HFF-Myc (cell line): ENCODE data around the gene PMP22.

Source experiments
- DNase-seq: peaks from one replicate; pipeline ENCODE4 v3.0.0-alpha.2; 2011; ENCODE audit warnings: low read depth; ENCODE audit errors: extremely low read depth
- H3K4me3 ChIP-seq: replicated peaks from 2 replicates; pipeline ENCODE4 v1.5.1; 2011; ENCODE audit warnings: low read depth, mild to moderate bottlenecking, control low read depth, low read length
- CTCF ChIP-seq: IDR thresholded peaks from 2 replicates; pipeline ENCODE4 v1.5.1; 2012; ENCODE audit warnings: mild to moderate bottlenecking, low read depth, low read length, control low read depth; ENCODE audit errors: missing control alignments

Gene PMP22

DNA sequence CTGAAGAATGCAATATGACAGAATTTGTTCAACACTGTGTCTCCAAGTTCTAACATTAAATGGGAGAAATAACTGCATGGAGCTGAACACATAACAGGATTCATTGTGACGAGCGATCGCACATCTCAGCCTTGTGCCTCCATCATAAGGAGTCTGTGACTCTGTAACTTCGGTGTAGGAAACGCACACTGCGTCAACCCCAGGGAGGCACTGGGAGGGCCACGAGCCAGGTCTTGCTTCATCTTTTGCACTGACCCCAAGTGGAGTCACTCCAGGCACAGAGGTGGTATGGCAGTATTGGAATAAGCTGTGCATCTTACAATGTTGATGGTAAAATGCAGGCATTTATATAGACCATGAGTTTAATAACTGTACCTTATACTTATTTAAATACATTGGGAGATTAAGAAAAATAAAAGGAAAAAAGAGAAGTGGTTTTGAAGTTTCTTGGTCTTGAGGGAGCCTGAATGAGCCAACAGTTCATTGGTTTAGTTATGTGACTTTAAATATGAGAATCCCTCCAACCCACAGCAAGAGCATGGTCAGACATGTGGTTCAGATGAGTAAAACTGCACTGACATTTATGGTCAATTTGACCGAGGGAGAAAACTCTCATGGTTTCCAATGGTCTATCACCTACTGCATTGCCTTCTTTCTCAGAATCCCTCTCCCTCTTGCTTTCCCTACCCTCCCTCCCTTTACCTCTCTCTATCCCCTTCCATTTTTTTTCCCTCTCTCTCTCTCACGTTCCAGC is 5.7 kb upstream of the PMP22 start:
- no peak for TF ChIP-seq CTCF
- no peak for DNase-seq
- H3K4me3 ChIP-seq, result no peak overlapping the region

DNA sequence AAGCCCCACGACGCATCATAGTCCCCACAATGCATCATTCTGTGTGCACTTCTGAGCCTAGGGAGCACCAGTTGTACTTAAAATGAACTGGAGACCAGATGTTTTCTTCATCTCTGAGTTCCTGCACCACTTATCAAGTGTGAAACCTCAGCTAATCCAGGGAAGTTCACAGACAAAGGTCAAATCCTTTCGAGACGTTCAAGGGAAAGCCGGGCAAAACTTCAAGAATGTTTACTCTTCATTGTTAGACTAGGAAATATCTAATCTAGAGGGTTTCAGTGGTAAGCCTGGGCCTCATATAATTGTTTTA is 4.6 kb upstream of the PMP22 start:
- no peak overlapping the region for H3K4me3 ChIP-seq
- no peak for TF ChIP-seq CTCF
- DNase-seq, result no peak

DNA sequence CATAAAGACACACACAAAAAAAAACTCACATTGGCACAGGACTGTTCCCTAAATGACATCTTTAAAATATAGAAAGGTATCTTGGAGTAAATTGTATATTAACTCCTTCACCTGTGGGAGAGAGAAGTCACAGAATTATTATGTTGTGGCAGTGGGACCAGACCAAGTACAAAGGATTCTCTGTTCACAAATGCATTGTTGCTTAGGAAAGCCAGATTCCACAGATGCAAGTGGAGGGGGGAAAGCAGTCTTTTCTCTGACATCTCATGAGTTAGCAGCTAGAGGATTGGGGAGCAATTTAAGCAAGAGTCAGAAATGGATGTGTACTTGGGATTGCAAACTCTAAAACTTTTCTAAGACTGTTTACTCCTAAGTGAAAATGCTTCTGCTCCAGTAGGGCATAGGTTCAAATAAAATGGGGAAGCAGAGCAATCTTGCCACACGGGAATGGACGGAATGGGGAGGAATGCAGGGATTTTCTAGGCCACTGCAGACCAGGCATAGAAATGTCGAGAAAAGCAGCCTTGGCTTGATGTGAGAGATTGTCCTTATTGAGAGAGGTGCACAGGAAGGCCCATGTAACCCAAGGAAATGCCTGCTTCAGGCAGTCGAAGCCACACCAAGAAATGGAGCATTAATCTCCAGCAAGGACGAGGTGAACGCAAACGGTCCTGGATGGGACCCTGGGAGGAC is 4.1 kb upstream of the PMP22 start:
- H3K4me3 ChIP-seq, result no peak overlapping the region
- TF ChIP-seq CTCF, result no peak
- DNase-seq, result no peak

DNA sequence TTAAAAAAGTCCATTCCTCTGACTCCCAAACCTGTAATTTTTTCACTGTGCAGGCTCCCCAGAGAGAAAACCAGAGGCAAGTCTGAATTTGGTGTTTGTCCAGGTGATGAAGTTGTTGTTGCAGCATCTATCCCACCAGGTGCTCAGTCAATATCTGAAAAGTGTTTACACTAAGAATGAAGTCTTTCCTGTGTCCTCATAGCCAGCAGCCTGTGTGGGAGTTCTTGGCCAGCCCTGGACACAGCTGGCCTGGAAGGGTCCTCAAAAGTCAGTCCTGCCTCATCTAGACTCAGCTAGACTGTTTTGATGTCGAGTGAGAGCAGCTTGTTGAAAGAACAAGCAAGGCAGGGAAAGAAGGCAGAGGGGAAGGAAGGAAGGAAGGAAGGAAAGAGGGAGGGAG is 3.3 kb upstream of the PMP22 start:
- H3K4me3 ChIP-seq, result no peak overlapping the region
- DNase-seq, result no peak
- TF ChIP-seq CTCF, result no peak

DNA sequence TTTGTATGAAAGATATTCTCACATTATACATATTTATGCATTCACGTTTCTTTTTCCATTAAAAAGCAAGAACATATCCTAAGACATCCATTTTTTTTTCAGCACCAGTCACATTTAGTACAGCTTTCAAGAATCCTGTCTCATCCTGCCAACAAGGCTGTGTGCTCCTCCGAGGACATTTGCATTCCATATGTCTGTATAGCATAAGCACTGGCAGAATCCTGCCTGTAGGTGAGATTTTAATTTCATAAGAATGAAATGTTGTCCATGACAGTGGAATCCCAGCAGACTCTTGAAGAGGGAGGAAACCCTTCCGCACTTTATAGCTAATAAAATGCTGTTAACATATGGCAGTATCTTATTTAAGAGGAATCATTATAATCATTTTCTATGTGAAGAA is 2.9 kb upstream of the PMP22 start:
- H3K4me3 ChIP-seq, result no peak overlapping the region
- no peak for DNase-seq
- TF ChIP-seq CTCF, result no peak

GRCh38 chr17:15266325-15267125 is 1.4 kb upstream of the PMP22 start:
- DNase-seq, result no peak
- TF ChIP-seq CTCF, result no peak
- H3K4me3 ChIP-seq, result no peak overlapping the region
